ENCODE data around the gene HSD17B14. TPM values are rescaled to one million over a fixed set of nuclear protein-coding genes. Genes with fewer than 3 reads are reported as not detected.

The HSD17B14 gene
- total and polyA plus RNA-seq, 9 of the 15 experiments (the other 6 are each of a cell fraction or from before 2014, with no cell fraction given) = 0.16 TPM; not detected in 8

GRCh38 chr19:48872182-48872883 lies 36.0 kb upstream of the HSD17B14 start, which contains the start of gene PPP1R15A (continued):
- TF ChIP-seq RREB1 (CRISPR knock-in tag; IDR thresholded peaks at IDR 0.05) (no peak), ETS1 (conservative IDR thresholded peaks at IDR 0.05; ENCODE audit: control insufficient read depth, low read depth, low read length) (peak; percentile 86), ZNF12 (CRISPR knock-in tag; IDR thresholded peaks at IDR 0.05) (peak; percentile 75; the same call in 1 of the 2 replicates), GTF2B (IDR thresholded peaks at IDR 0.05; ENCODE audit: extremely low read depth, insufficient read length) (peak; percentile 81), PRDM10 (IDR thresholded peaks at IDR 0.05; ENCODE audit: partially characterized antibody) (no peak), SAFB (IDR thresholded peaks at IDR 0.05; ENCODE audit: borderline replicate concordance, low read depth, low read length) (no peak), TGIF2 (CRISPR knock-in tag; IDR thresholded peaks at IDR 0.05) (peak; percentile 86; the same call in 1 of the 2 replicates), CHD4 (IDR thresholded peaks at IDR 0.05; ENCODE audit: insufficient read depth, insufficient replicate concordance, low read depth, low read length, poor library complexity, severe bottlenecking) (no peak), HDGF (IDR thresholded peaks at IDR 0.05) (no peak), FOXJ3 (CRISPR knock-in tag; IDR thresholded peaks at IDR 0.05) (no peak), ZKSCAN8 (CRISPR knock-in tag; IDR thresholded peaks at IDR 0.05) (no peak), FOXJ2 (tag; IDR thresholded peaks at IDR 0.05) (no peak), SNAPC5 (CRISPR knock-in tag; IDR thresholded peaks at IDR 0.05) (no peak), HDAC1 (IDR thresholded peaks at IDR 0.05) (0 out of 4 replicates have a peak, but pooled peaks of 1 of the 2 experiments have one; percentile 63)

Data from K562 (cell line).